ENCODE results near the gene MAP4K4. TPM values are rescaled to one million over a fixed set of nuclear protein-coding genes. Genes with fewer than 3 reads are reported as not detected.
"Not testable (repeated sequence)": the region's sequence is repeated elsewhere in the genome, so short reads cannot be mapped to it uniquely, and the experiment has no call there.

The MAP4K4 gene
- total RNA-seq, 4 donors from 2014 or later, result 14.2 to 65.2 (median 29.1) TPM

- Histone ChIP-seq H3K27me3 (no peaks in the 10 kb centered on the region), H3K36me3 (no peaks in the 10 kb centered on the region), H3K9me3 (no peaks in the 10 kb centered on the region), H3K27ac (no peak overlapping the region), H3K4me3 (no peak overlapping the region), H3K4me1 (peaks cover 0 to 17% (median 6%) of the 10 kb centered on the region in 4 donors)
- TF ChIP-seq CTCF (IDR thresholded peaks at IDR 0.05) (no peak), POLR2A (IDR thresholded peaks at IDR 0.05) (no peak)
- DNase-seq, result no peak
Observed at GRCh38 chr2:101768556-101769220, 71.2 kb downstream of the MAP4K4 start.

DNA sequence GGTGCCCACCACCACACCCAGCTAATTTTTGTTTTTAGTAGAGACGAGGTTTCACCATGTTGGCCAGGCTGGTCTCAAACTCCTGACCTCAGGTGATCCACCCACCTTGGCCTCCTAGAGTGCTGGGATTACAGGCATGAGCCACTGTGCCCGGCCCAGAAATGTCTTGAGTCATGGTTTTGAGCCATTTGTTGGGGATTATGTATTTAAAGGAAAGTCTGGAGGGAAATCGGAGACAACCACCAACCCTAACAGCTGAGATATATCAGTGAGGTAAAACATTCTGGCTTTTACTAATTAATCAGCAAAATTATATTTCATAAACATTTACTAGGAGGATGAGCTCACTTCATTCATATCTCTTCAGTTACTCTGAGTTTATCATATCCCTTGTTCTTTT lies 72.2 kb downstream of the MAP4K4 start:
- not testable (repeated sequence) for H3K27ac ChIP-seq, H3K36me3 ChIP-seq
- peaks cover 0 to 12% (median 6%) of the 10 kb centered on the region in 4 donors for H3K4me1 ChIP-seq

GRCh38 chr2:101770726-101771125 lies 73.2 kb downstream of the MAP4K4 start:
- Histone ChIP-seq H3K9me3 (no peaks in the 10 kb centered on the region), H3K4me3 (no peak overlapping the region), H3K36me3 (no peaks in the 10 kb centered on the region), H3K27ac (no peak overlapping the region), H3K27me3 (no peaks in the 10 kb centered on the region), H3K4me1 (peaks cover 0 to 22% (median 6%) of the 10 kb centered on the region in 4 donors)
- TF ChIP-seq POLR2A (IDR thresholded peaks at IDR 0.05), result no peak
- TF ChIP-seq CTCF (IDR thresholded peaks at IDR 0.05), result peak in 4 of 6 experiments; percentile 25 to 67 (median 60)
- DNase-seq, result peak in 1 of 3 donors; percentile 75

More for the DNA sequence above, 72.2 kb downstream of the MAP4K4 start:
- H3K9me3 ChIP-seq, H3K27me3 ChIP-seq, H3K4me3 ChIP-seq, DNase-seq: not testable (repeated sequence)

DNA sequence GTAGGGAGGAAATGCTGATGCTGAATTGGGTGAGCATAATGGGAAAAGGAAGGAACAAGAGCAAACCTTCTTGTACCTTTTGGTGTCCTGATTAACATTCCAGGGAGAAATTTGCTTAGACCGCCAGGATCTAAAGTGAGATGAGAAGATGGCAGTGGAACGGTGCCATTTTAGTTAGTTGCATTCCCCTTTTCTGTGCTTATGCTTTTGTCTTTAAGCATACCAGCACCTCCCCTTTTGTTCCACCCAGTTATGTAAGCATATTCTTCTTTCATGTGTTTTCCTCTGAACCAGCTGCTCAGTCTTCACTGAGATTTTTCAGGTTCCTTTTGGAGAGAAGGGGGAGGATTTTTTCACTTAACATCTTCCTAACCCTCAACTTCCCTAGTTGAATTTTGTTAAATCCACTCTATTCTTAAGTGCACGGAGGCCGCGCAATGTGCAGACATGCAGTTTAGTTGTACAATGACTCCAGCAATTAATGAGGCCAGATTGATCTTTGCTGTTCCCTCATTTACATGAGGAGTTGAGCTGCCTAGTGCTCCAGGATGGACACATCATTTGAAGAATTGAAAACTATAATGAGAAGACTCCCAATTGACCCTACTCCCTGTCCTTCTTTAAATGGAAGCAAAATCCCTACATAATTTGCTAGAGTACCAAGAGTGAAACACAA lies 73.9 kb downstream of the MAP4K4 start:
- TF ChIP-seq CTCF (IDR thresholded peaks at IDR 0.05) (no peak), POLR2A (IDR thresholded peaks at IDR 0.05) (no peak)
- DNase-seq, result no peak
- no peaks in the 10 kb centered on the region for H3K27me3 ChIP-seq
- H3K36me3 ChIP-seq, result no peaks in the 10 kb centered on the region
- H3K9me3 ChIP-seq, result no peaks in the 10 kb centered on the region
- H3K27ac ChIP-seq, result no peak overlapping the region
- peaks cover 0 to 27% (median 4%) of the 10 kb centered on the region in 4 donors for H3K4me1 ChIP-seq
- no peak overlapping the region for H3K4me3 ChIP-seq

- Histone ChIP-seq H3K27ac (no peak overlapping the region), H3K27me3 (no peaks in the 10 kb centered on the region), H3K4me1 (peaks cover 0 to 31% (median under 1%) of the 10 kb centered on the region in 4 donors), H3K4me3 (no peak overlapping the region), H3K9me3 (no peaks in the 10 kb centered on the region), H3K36me3 (no peaks in the 10 kb centered on the region)
- no peak for DNase-seq
- TF ChIP-seq CTCF (IDR thresholded peaks at IDR 0.05), result no peak
- TF ChIP-seq POLR2A (IDR thresholded peaks at IDR 0.05), result no peak
Observed at GRCh38 chr2:101771910-101772321, 74.4 kb downstream of the MAP4K4 start.

DNA sequence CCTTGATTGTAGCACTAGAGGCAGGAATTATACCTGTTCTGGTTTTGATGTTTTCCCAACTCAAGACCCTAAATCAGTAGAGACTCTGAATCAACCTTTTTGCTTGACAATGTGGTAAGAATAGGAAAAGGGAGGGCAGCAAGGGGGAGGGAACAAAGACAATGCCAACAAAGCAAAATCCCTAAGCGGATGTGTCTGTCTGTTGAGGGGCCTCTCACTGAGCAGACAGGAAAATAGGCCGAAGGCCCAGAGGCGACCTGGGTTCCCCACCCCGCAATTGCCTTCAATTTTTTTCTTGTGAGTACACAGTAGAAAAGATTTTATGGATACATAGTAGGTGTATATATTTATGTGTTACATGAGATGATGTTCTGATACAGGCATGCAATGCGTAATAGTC lies 75.6 kb downstream of the MAP4K4 start:
- no peaks in the 10 kb centered on the region for H3K9me3 ChIP-seq
- no peak for DNase-seq

DNA sequence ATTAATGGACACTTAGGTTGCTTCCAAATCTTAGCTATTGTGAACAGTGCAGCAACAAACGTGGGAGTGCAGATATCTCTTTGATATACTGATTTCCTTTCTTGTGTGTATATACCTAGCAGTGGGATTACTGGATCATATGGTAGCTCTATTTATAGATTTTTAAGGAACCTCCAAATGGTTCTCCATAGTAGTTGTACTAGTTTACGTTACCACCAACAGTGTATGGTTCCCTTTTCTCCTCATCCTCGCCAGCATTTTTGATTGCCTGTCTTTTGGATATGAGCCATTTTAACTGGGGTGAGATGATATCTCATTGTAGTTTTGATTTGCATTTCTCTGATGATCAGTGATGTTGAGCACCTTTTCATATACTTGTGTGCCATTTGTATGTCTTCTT lies 76.5 kb downstream of the MAP4K4 start:
- H3K4me3 ChIP-seq, DNase-seq, H3K27me3 ChIP-seq, H3K36me3 ChIP-seq, H3K27ac ChIP-seq, H3K9me3 ChIP-seq: not testable (repeated sequence)
- H3K4me1 ChIP-seq, result peaks cover 0 to 25% (median 0%) of the 10 kb centered on the region in 4 donors

More for the DNA sequence above, 75.6 kb downstream of the MAP4K4 start:
- Histone ChIP-seq H3K36me3 (no peaks in the 10 kb centered on the region), H3K4me1 (peaks cover 0 to 25% (median 0%) of the 10 kb centered on the region in 4 donors), H3K27me3 (no peaks in the 10 kb centered on the region), H3K27ac (no peak overlapping the region), H3K4me3 (no peak overlapping the region)
- TF ChIP-seq CTCF (IDR thresholded peaks at IDR 0.05) (no peak), POLR2A (IDR thresholded peaks at IDR 0.05) (no peak)
